DMS53 (cell line): ENCODE measurements around the gene RAD23A.
"Not testable (repeated sequence)": the region's sequence is repeated elsewhere in the genome, so short reads cannot be mapped to it uniquely, and the experiment has no call there.

ENCODE experiments used
- DNase-seq: peaks from one replicate; lab custom pipeline; 2025; lab: John Stamatoyannopoulos, UW

Gene RAD23A

DNA sequence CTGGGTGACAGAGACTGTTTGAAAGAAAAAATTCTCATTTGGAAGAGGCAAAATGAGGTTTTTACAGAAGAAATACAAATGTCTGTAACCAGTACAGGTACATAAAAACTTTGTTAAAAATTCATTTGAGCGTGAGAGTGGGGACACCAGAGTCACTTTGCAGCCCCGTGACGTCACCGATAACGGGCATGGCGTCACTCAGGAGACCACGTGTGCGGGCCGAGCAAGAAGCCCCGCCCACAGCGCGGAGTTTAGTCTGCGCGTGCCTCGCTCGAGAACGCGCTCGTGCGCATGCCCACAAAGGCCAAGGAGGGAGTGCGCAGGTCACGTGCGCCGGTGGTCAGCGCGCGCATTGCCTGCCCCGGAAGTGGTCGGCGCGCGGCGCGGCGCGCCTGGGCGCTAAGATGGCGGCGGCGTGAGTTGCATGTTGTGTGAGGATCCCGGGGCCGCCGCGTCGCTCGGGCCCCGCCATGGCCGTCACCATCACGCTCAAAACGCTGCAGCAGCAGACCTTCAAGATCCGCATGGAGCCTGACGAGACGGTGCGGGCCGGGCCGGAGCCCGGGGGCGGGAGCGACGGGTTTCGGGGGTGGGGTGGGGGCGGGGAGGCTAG is at the start of gene RAD23A:
TSS of gene RAD23A (plus strand) at position 384 of the 613 bp plus-strand sequence. CDS start at position 471, 87 bp downstream.
- DNase-seq = peak; percentile 98

DNA sequence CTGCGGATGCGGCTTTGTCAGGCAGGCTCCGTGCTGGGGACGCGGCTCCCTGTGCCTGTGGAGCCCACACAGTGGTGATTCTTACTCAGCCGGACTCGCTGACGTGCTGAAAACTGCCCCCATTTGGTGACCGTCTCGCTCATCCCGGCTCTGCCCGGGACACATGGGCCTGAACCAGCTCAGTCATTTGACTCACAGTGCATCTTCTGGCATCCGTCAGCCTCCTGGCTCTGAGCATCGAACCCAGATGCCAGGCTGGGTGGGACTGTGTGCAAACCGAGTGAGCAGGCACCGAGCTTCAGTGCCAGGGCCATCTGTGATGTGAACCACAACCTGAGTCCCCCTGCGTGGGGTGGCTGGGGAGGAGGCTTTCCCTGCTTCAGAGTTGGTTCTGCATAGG is 49.2 kb upstream of the RAD23A start:
- DNase-seq = no peak

GRCh38 chr19:12899891-12900518 is 45.7 kb upstream of the RAD23A start:
- no peak for DNase-seq

DNA sequence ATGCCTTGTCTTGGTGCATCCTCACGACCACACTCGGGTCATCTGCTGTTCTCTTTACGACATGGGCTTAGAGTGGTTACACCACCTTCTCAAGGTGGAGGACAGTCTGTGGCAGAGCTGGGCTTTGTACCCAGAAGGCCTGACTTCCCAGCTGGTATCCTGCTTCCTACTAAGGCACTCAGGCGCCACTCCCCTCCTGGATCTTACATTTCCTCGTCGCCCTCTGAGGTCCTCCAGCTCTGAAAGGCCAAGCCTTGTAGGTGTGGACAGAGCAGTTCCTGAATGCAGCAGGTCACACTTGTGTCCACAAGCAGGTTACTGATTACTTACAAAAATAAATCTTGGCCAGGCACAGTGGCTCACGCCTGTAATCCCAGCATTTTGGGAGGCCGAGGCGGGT is 38.5 kb upstream of the RAD23A start:
- no peak for DNase-seq

DNA sequence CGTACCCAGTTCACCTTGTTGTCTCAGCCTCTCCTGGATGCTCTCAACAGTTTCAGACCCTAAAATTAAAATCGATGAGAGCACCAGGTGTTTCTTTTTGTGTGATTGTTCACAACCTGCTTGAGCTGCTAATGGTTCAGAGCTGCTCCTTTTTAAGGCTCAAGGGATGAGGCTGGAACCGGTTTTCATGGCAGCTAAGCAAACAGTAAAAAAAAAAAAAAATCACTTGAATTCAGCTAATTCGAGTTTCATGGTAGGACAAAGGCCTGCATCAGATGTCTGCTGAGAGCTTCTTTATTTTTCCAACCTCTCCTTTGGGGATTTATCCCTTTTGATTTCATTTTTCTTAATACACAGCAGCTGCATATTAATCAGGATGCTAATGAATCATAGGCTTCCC is 33.1 kb upstream of the RAD23A start:
- peak; percentile 94 for DNase-seq

DNA sequence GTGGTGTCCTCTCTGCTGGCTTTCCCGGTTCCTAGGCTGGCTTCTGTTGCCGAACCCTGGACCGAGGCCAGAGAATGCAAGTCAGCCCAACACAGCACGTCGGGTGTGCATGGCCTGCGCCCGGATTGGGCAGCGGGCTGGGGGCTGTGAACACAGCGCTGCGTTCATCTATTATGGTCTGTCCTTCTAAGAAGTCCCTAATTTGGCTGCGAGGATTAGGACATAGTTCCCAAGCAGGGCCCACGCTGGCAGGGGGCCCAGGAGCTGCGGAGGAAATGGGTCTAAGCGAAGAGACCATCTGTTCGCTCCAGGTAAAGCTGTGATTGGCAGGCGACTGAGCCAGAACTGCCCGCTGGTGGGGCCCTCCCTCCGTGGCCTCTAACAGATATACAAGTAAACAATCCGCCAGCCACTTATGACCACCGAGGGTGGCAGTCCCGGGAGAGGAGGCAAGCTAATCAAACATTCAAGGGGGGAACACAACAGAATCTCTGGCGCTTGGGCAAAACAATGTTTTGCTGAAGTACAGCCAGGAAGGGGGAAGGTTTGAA is 32.6 kb upstream of the RAD23A start:
- DNase-seq = peak; percentile 92

DNA sequence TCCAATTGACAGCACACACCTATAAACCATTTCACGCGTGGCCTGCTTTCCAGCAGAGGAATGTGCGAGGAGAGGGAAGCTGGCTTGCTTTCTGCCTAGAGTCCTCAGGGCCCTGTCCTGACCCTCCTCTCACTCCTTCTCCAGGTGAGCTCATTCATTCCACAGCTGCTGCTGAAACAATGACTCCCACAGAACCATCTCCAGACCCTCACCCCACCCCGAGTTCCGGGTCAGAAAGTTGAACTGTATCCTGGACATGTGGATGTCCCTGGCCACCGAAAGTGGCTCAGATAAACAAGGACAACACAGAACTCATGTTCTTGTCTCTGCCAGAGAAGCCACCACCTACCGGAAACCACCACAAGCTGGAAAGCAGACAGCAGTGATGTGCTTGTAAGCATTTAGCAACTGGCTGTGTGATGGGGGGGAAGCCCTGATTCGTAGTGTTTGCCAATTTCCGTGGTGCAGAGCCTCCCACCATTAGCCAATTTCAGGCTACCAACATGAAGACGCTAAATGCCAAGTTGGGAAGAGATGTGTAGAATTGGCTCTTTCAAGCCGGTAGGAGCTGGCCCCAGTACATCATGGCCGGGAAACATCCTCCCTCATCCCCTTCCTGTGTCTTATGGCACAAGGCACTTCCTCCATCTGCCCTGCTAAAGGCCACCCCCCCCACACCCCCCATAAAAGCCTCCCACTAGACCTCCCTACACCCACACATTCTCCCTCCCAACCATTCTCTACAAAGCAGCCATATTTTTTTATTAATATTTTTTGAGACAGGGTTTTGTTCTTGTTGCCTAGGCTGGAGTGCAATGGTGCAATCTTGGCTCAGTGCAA is 31.6 kb upstream of the RAD23A start:
- peak; percentile 82 for DNase-seq

DNA sequence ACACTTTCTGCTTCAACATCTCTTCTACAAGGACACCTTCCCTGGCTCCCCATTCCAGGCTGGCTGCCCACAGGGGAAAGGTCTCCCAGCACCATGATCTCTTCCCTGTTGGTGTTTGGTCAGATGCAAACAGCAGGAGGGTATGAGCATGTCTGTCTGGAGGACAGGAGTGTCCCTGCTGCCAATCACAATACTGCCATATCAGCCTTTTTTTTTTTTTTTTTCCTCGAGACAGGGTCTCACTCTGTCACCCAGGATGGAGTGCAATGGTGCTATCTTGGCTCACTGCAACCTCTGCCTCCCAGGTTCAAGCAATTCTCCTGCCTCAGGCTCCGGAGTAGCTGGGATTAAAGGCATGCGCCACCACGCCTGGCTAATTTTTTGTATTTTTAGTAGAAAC is 29.8 kb upstream of the RAD23A start:
- not testable (repeated sequence) for DNase-seq

DNA sequence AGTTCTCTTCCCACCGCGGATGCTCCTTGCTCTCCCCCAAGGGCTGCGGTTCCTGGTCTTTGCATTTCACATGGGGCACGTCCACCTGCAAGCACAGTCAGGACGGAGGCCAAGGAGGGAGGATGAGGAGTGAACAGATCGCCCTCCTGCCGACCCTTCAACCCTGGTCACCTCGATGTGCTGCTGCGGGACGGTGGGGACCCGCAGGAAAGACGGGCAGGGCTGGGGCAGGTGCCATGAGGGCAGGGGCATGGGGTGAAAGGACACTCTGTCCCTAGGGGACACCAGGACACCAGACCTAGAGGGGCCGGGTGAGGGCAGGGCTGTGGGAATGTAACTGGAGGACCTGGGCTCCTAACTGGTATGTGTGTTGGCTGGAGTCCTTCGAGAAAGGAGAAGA is 27.4 kb upstream of the RAD23A start:
- DNase-seq = no peak

- DNase-seq = no peak
These were observed 24.6 kb upstream of the RAD23A start for GRCh38 chr19:12921047-12921446.

DNA sequence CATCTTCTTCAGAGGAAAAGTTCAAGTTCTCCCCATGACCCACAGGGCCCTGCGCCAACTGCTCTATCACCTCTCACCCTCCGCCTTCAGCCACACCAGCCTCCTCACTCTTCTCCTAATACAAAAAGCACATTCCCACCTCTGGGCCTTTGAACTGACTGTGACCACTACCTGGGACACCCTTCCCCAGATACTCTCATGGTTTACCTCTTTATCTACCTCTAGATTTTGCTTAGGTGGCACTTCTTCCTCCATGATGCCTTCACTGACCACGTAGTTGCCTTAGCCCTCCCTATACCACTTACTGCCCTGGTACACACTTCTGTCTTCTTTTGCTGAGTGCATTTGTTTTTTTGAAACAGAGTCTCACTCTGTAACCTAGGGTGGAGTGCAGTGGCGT is 22.7 kb upstream of the RAD23A start:
- DNase-seq = no peak

DNA sequence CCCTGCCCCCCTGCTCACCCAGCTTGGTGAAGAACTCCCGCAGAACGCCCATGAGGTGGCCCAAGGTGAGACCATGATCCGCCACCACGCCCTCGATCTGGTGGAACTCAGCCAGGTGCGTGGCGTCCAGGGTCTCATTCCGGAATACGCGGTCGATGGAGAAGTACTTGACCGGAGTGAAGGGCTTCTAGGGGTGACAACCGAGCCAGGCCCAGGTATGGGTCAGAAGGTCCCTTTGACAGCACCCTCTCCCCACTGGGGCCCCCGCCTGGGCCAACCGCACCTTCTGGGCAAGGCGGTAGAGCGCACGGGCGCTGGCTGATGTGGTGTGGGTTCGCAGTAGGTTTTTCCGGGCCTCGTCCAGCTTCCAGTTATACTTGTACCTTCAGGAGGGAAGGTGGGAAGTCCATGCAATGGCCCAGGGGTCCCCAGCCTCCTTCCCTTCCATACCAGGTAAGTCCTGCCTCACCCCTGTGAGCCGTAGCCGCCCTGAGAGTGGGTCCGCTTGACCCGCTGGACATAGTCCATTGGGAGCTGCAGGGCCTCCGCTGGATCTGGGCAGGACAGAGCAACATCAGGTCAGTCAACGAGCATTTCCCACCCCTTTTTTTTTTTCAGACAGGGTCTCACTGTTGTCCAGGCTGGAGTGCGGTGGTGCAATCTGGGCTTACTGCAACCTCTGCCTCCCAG is 20.9 kb upstream of the RAD23A start:
- DNase-seq = no peak

GRCh38 chr19:12930002-12930645 is 15.5 kb upstream of the RAD23A start:
- no peak for DNase-seq

DNA sequence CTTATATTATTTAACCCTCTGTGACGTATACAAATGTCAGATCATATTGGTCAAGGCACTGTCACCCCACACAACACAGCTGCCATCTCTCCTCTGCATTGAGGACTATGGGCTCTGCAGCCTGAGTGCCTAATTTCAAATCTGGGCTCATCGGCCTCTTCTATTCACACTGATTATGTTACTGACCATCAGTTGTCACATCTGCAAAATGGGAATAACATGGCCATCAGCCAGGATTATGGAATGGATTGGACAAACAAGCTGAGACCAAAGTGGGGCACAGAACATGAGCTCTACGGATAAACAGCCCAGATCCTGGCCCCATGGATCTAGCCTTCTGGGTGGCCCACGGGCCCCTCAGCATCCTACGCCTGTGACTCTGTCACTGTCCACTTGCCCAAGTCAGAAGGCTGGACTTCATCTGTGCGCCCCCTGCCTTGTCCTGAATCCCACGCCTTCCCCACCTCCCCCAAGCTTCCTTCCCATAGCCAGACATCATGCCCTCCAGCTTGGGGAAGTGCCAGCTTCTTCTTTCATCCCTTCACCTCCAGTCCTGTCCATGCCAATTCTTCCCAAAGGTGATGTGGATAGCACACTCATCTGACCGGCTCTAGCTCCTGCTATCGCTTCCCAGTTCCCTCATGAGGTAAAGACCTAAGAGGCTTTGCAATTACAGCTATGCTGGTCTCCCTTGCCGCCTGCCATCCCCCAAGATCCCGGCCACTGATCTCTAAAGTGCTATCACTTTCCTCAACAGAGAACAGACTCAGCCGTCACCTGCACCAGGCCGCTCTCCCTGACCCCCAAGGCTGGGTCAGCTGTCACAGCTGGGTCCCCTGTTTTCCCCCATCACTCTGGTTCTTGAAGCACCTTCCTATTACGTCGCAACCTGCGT is 13.0 kb upstream of the RAD23A start:
- DNase-seq = no peak

DNA sequence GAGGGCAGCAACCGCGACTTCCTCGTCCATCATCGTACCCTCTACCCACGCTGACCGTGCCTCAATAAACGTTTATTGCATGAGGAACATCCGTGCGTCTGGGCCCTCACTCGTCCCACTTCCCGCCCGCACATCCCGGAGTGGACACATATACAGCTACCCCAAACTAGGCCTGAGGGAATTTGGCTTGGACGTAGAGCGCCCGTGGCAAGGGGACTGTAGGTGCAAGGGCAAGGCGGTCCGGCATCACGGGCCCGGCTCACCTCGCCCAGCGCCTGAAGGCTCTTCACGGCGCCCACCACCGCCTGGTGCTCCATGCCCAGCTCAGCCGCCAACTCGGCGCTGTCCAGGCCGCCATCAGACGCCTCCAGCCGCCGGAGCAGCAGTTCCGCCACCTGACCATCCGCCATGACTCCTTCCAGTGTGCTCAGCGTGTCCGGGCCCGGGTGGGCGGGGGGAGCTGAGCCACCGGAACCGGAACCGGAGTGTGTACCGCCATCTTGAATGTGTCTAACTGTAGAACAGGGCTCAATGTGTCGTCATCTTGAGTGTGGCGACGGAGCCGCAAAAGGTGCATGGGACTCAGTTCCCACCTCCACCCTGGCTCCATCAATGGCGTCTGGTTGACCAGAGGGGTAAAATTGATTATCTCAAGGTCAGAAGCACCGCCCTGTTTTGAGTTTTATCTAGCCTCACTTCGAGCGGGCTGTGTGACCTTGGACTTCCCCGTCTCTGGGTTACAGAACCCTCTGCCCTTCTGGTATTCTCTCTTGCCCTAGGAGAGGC is 12.2 kb upstream of the RAD23A start, which contains the start of gene FARSA:
TSS of gene FARSA (minus strand) at position 425 of the 786 bp plus-strand sequence. CDS start at position 410, 15 bp downstream.
- peak; percentile 93 for DNase-seq

- DNase-seq = no peak
These were observed 10.6 kb upstream of the RAD23A start for GRCh38 chr19:12935071-12935470.

GRCh38 chr19:12936582-12936981 is 9.1 kb upstream of the RAD23A start:
- DNase-seq = peak; percentile 63

DNA sequence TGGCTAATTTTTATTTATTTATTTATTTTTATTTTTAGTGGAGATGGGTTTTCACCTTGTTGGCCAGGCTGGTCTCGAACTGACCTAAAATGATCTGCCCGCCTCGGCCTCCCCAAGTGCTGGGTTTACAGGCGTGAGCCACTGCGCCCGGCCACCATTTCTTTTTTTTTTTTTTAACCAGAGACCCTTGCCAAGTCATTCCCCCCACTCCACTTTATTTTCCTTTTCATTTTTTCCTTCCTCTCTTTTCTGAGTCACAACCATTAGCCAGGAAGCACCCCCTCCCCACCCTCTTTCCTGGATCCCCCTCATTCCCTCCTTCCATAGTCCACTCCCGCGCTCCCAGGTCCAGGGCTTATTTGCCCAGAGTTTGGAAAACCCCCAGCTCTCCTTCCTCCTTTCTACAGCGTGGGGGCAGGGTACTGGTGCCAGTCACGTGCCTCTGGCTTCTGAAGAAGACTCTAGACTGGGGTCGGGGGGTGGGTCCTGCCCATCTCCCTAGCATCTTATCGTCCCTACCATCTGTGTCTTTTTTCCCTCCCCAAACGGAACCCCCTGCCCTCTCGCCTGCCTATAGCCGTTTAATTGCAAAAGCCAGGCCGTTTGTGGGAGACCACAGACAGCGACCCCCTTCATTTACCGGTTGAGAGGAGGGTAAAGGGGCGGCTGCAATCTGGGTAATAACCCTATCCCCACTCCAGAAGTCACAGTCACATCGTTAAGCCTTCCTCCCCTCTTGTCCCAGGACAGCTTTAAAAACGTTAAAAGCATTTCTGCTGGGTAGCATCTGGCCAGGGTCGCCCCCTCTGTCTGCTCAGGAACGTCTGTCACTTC is 8.4 kb upstream of the RAD23A start:
- DNase-seq = peak; percentile 73
